RWPE2 (cell line): ENCODE data around the gene STRN3.
A peak's percentile ranks its signal among the peaks of the same experiment; 100 is the strongest.
"Not testable (repeated sequence)": the region's sequence is repeated elsewhere in the genome, so short reads cannot be mapped to it uniquely, and the experiment has no call there.

Experiments used
- ATAC-seq: fragments of 200-7000 bp; cut with Tn5 transposase; 3 replicates; pipeline ENCODE4 v1.9.1; 2021; ENCODE audit warnings: low read depth
- DNase-seq: peaks from one replicate; pipeline ENCODE4 v3.0.0-alpha.2; 2020; ENCODE audit warnings: low spot score
- H3K27ac ChIP-seq: fragments of 450-650 bp; 2 replicates; pipeline ENCODE4 v1.5.1; 2017; ENCODE audit warnings: mild to moderate bottlenecking; ENCODE audit not compliant: poor library complexity, severe bottlenecking
- H3K27me3 ChIP-seq: fragments of 250-450 bp; sonication (Bioruptor Pico); 2 replicates; pipeline ENCODE4 v1.5.1; 2021; ENCODE audit warnings: mild to moderate bottlenecking, moderate library complexity; ENCODE audit not compliant: insufficient read depth, poor library complexity, severe bottlenecking
- H3K36me3 ChIP-seq: fragments of 250-450 bp; sonication (Bioruptor Pico); 2 replicates; pipeline ENCODE4 v1.5.1; 2020; ENCODE audit warnings: low read depth, mild to moderate bottlenecking, moderate library complexity
- H3K4me1 ChIP-seq: fragments of 250-450 bp; sonication (Bioruptor Pico); 2 replicates; pipeline ENCODE4 v1.5.1; 2021; ENCODE audit warnings: mild to moderate bottlenecking, moderate library complexity; ENCODE audit not compliant: insufficient read depth, poor library complexity, severe bottlenecking
- H3K4me3 ChIP-seq: fragments of 250-450 bp; sonication (Bioruptor Pico); 2 replicates; pipeline ENCODE4 v1.5.1; 2021; ENCODE audit warnings: mild to moderate bottlenecking, moderate library complexity; ENCODE audit not compliant: severe bottlenecking
- H3K9me3 ChIP-seq: fragments of 250-450 bp; sonication (Bioruptor Pico); 2 replicates; pipeline ENCODE4 v1.5.1; 2021; ENCODE audit warnings: mild to moderate bottlenecking, moderate library complexity; ENCODE audit not compliant: severe bottlenecking
- CTCF ChIP-seq: fragments of 450-650 bp; IDR thresholded peaks from one replicate; pipeline ENCODE4 v1.5.1; 2017; ENCODE audit warnings: mild to moderate bottlenecking, moderate library complexity; ENCODE audit not compliant: poor library complexity, severe bottlenecking

The STRN3 gene

GRCh38 chr14:30907659-30908057, 118.5 kb downstream of the STRN3 start:
- H3K36me3 ChIP-seq: peaks cover 97% of the 10 kb centered on the region

GRCh38 chr14:30906752-30907658, 119.2 kb downstream of the STRN3 start:
- H3K27me3 ChIP-seq: no peaks in the 10 kb centered on the region

More at GRCh38 chr14:30907659-30908057, 118.5 kb downstream of the STRN3 start:
- peak overlapping the region; percentile 16 for H3K27ac ChIP-seq
- no peaks in the 10 kb centered on the region for H3K9me3 ChIP-seq
- no peak for TF ChIP-seq CTCF
- H3K27me3 ChIP-seq: no peaks in the 10 kb centered on the region
- DNase-seq (no peak), ATAC-seq (peak; percentile 11; the same call in 1 of the 3 replicates)
- no peak overlapping the region for H3K4me3 ChIP-seq
- H3K4me1 ChIP-seq: peaks cover 10% of the 10 kb centered on the region

GRCh38 chr14:30903285-30904124, 122.7 kb downstream of the STRN3 start:
- Histone ChIP-seq H3K9me3 (no peaks in the 10 kb centered on the region), H3K4me1 (peaks cover 10% of the 10 kb centered on the region), H3K27ac (no peak overlapping the region), H3K27me3 (no peaks in the 10 kb centered on the region), H3K4me3 (no peak overlapping the region), H3K36me3 (peaks cover 90% of the 10 kb centered on the region)
- no peak for DNase-seq
- no peak for ATAC-seq
- TF ChIP-seq CTCF: no peak

More at GRCh38 chr14:30906752-30907658, 119.2 kb downstream of the STRN3 start:
- Histone ChIP-seq H3K27ac (peak overlapping the region; percentile 16), H3K4me1 (peaks cover 10% of the 10 kb centered on the region), H3K4me3 (no peak overlapping the region), H3K36me3 (peaks cover 97% of the 10 kb centered on the region), H3K9me3 (no peaks in the 10 kb centered on the region)
- peak; percentile 67 for ATAC-seq
- DNase-seq: no peak
- peak; percentile 63 for TF ChIP-seq CTCF

GRCh38 chr14:30897121-30897520, 129.1 kb downstream of the STRN3 start:
- H3K4me3 ChIP-seq, H3K27ac ChIP-seq, H3K9me3 ChIP-seq, H3K27me3 ChIP-seq, ATAC-seq, DNase-seq, H3K4me1 ChIP-seq: not testable (repeated sequence)
- peaks cover 74% of the 10 kb centered on the region for H3K36me3 ChIP-seq

GRCh38 chr14:30896435-30896834, 129.7 kb downstream of the STRN3 start:
- DNase-seq: no peak
- H3K36me3 ChIP-seq: peaks cover 68% of the 10 kb centered on the region
- H3K27ac ChIP-seq: no peak overlapping the region
- H3K9me3 ChIP-seq: no peaks in the 10 kb centered on the region
- TF ChIP-seq CTCF: no peak
- H3K4me1 ChIP-seq: no peaks in the 10 kb centered on the region
- H3K4me3 ChIP-seq: no peak overlapping the region
- ATAC-seq: no peak
- H3K27me3 ChIP-seq: no peaks in the 10 kb centered on the region
